T-helper 17 cell (primary cell): ENCODE data around the gene ALDH1L1. TPM values are rescaled to one million over a fixed set of nuclear protein-coding genes. Genes with fewer than 3 reads are reported as not detected.
A peak's percentile ranks its signal among the peaks of the same experiment; 100 is the strongest.

Source experiments
- ATAC-seq: fragments of 150-1000 bp; cut with Tn5 transposase; 2 replicates; pipeline ENCODE4 v1.10.0; 2021; ENCODE audit warnings: mild to moderate bottlenecking, moderate library complexity
- DNase-seq, 3 donors: peaks; one replicate each; pipeline versions ENCODE4 v3.0.0 to v3.0.0-alpha.2; 2020 to 2021
- H3K9me3 ChIP-seq: one replicate; pipeline ENCODE4 v1.7.0; 2013; ENCODE audit warnings: low read length, mild to moderate bottlenecking; ENCODE audit not compliant: control insufficient read depth, poor library complexity, severe bottlenecking
- H3K27ac Mint-ChIP-seq: one replicate; pipeline ENCODE4 v1.8.0; 2022; ENCODE audit warnings: mild to moderate bottlenecking, moderate library complexity, mixed read lengths
- H3K27me3 Mint-ChIP-seq: one replicate; pipeline ENCODE4 v1.8.0; 2022; ENCODE audit warnings: mixed read lengths
- H3K36me3 Mint-ChIP-seq: one replicate; pipeline ENCODE4 v1.8.0; 2022; ENCODE audit warnings: low read depth, mixed read lengths
- H3K4me1 Mint-ChIP-seq: one replicate; pipeline ENCODE4 v1.8.0; 2022; ENCODE audit warnings: mild to moderate bottlenecking, mixed read lengths
- H3K4me3 Mint-ChIP-seq: one replicate; pipeline ENCODE4 v1.8.0; 2022; ENCODE audit warnings: mild to moderate bottlenecking, moderate library complexity, mixed read lengths
- total RNA-seq, 4 donors: library from RNA in 2 of 4; stranded (reverse) in 2 of 4; gene quantifications; one replicate each; pipeline ENCODE4 v1.2.3 and lab custom pipeline; 2022 to 2026

ALDH1L1 gene
- total RNA-seq, 2 donors from 2014 or later: not detected

GRCh38 chr3:126205717-126206655, 25.6 kb upstream of the ALDH1L1 start:
- H3K36me3 Mint-ChIP-seq: peaks cover 4% of the 10 kb centered on the region
- peaks cover 45% of the 10 kb centered on the region for H3K27me3 Mint-ChIP-seq
- ATAC-seq (no peak), DNase-seq (no peak)
- H3K4me3 Mint-ChIP-seq: no peak overlapping the region
- no peak overlapping the region for H3K27ac Mint-ChIP-seq
- no peaks in the 10 kb centered on the region for H3K9me3 ChIP-seq
- peaks cover 2% of the 10 kb centered on the region for H3K4me1 Mint-ChIP-seq

- ATAC-seq: no peak
- no peak for DNase-seq
- Mint-ChIP-seq H3K4me3 (no peak overlapping the region), H3K4me1 (peaks cover 2% of the 10 kb centered on the region), H3K36me3 (peaks cover 4% of the 10 kb centered on the region), H3K27me3 (peaks cover 28% of the 10 kb centered on the region), H3K27ac (no peak overlapping the region)
- no peaks in the 10 kb centered on the region for H3K9me3 ChIP-seq
Observed at GRCh38 chr3:126202680-126203079, 22.3 kb upstream of the ALDH1L1 start.

- H3K27ac Mint-ChIP-seq: no peak overlapping the region
- H3K4me1 Mint-ChIP-seq: peaks cover 2% of the 10 kb centered on the region
- peaks cover 28% of the 10 kb centered on the region for H3K27me3 Mint-ChIP-seq
- peaks cover 4% of the 10 kb centered on the region for H3K36me3 Mint-ChIP-seq
- no peak for ATAC-seq
- H3K4me3 Mint-ChIP-seq: no peak overlapping the region
- DNase-seq: no peak
- H3K9me3 ChIP-seq: no peaks in the 10 kb centered on the region
Observed at GRCh38 chr3:126202276-126202675, 21.9 kb upstream of the ALDH1L1 start.

GRCh38 chr3:126201168-126201567, 20.8 kb upstream of the ALDH1L1 start:
- Mint-ChIP-seq H3K27me3 (peaks cover 28% of the 10 kb centered on the region), H3K27ac (no peak overlapping the region), H3K4me3 (no peak overlapping the region), H3K36me3 (peaks cover 4% of the 10 kb centered on the region), H3K4me1 (peaks cover 2% of the 10 kb centered on the region)
- ATAC-seq: no peak
- H3K9me3 ChIP-seq: no peaks in the 10 kb centered on the region
- no peak for DNase-seq

- no peak overlapping the region for H3K27ac Mint-ChIP-seq
Observed at GRCh38 chr3:126200534-126200933, 20.1 kb upstream of the ALDH1L1 start.

GRCh38 chr3:126199256-126199655, 18.9 kb upstream of the ALDH1L1 start:
- ATAC-seq (no peak), DNase-seq (no peak)
- H3K36me3 Mint-ChIP-seq: peaks cover 3% of the 10 kb centered on the region
- peaks cover 2% of the 10 kb centered on the region for H3K4me1 Mint-ChIP-seq
- H3K27ac Mint-ChIP-seq: no peak overlapping the region
- no peak overlapping the region for H3K4me3 Mint-ChIP-seq
- H3K27me3 Mint-ChIP-seq: peaks cover 28% of the 10 kb centered on the region
- no peaks in the 10 kb centered on the region for H3K9me3 ChIP-seq

More at GRCh38 chr3:126200534-126200933, 20.1 kb upstream of the ALDH1L1 start:
- Mint-ChIP-seq H3K4me1 (peaks cover 2% of the 10 kb centered on the region), H3K27me3 (peaks cover 28% of the 10 kb centered on the region), H3K36me3 (peaks cover 4% of the 10 kb centered on the region), H3K4me3 (no peak overlapping the region)
- no peak for DNase-seq
- no peak for ATAC-seq
- H3K9me3 ChIP-seq: no peaks in the 10 kb centered on the region

GRCh38 chr3:126197854-126198584, 17.6 kb upstream of the ALDH1L1 start:
- Mint-ChIP-seq H3K27me3 (peaks cover 24% of the 10 kb centered on the region), H3K4me3 (no peak overlapping the region), H3K27ac (no peak overlapping the region), H3K4me1 (peaks cover 2% of the 10 kb centered on the region), H3K36me3 (peaks cover 3% of the 10 kb centered on the region)
- peak; percentile 67 for ATAC-seq
- H3K9me3 ChIP-seq: no peaks in the 10 kb centered on the region
- DNase-seq: peak in 1 of 3 donors; percentile 11

GRCh38 chr3:126197343-126197742, 17.0 kb upstream of the ALDH1L1 start:
- no peak for DNase-seq
- Mint-ChIP-seq H3K4me3 (no peak overlapping the region), H3K27me3 (peaks cover 17% of the 10 kb centered on the region), H3K4me1 (peaks cover 2% of the 10 kb centered on the region), H3K36me3 (peaks cover 3% of the 10 kb centered on the region), H3K27ac (no peak overlapping the region)
- no peaks in the 10 kb centered on the region for H3K9me3 ChIP-seq
- ATAC-seq: no peak

- Mint-ChIP-seq H3K36me3 (peaks cover 3% of the 10 kb centered on the region), H3K4me3 (no peak overlapping the region), H3K27me3 (peaks cover 9% of the 10 kb centered on the region), H3K4me1 (no peaks in the 10 kb centered on the region), H3K27ac (no peak overlapping the region)
- no peak for ATAC-seq
- H3K9me3 ChIP-seq: no peaks in the 10 kb centered on the region
- no peak for DNase-seq
Observed at GRCh38 chr3:126194713-126195305, 14.4 kb upstream of the ALDH1L1 start.

GRCh38 chr3:126191246-126191645, 10.9 kb upstream of the ALDH1L1 start:
- DNase-seq (no peak), ATAC-seq (no peak)
- Mint-ChIP-seq H3K36me3 (peaks cover 3% of the 10 kb centered on the region), H3K27ac (no peak overlapping the region), H3K4me1 (peaks cover 3% of the 10 kb centered on the region), H3K4me3 (no peak overlapping the region), H3K27me3 (peaks cover 11% of the 10 kb centered on the region)
- no peaks in the 10 kb centered on the region for H3K9me3 ChIP-seq

- Mint-ChIP-seq H3K27ac (no peak overlapping the region), H3K36me3 (peaks cover 3% of the 10 kb centered on the region), H3K4me1 (peaks cover 3% of the 10 kb centered on the region), H3K4me3 (no peak overlapping the region), H3K27me3 (peaks cover 38% of the 10 kb centered on the region)
- DNase-seq (no peak), ATAC-seq (no peak)
- no peaks in the 10 kb centered on the region for H3K9me3 ChIP-seq
Observed at GRCh38 chr3:126187920-126188319, 7.5 kb upstream of the ALDH1L1 start.

- H3K4me1 Mint-ChIP-seq: peaks cover 3% of the 10 kb centered on the region
- peaks cover 47% of the 10 kb centered on the region for H3K27me3 Mint-ChIP-seq
- H3K4me3 Mint-ChIP-seq: no peak overlapping the region
- H3K9me3 ChIP-seq: no peaks in the 10 kb centered on the region
- DNase-seq (no peak), ATAC-seq (no peak)
- H3K36me3 Mint-ChIP-seq: peaks cover 3% of the 10 kb centered on the region
- H3K27ac Mint-ChIP-seq: no peak overlapping the region
Observed at GRCh38 chr3:126186749-126187148, 6.4 kb upstream of the ALDH1L1 start.

- no peak overlapping the region for H3K27ac Mint-ChIP-seq
- peaks cover 7% of the 10 kb centered on the region for H3K36me3 Mint-ChIP-seq
- H3K4me3 Mint-ChIP-seq: no peak overlapping the region
- DNase-seq: no peak
- H3K27me3 Mint-ChIP-seq: peaks cover 52% of the 10 kb centered on the region
- H3K9me3 ChIP-seq: no peaks in the 10 kb centered on the region
- ATAC-seq: no peak
- peaks cover 4% of the 10 kb centered on the region for H3K4me1 Mint-ChIP-seq
Observed at GRCh38 chr3:126186271-126186670, 5.9 kb upstream of the ALDH1L1 start.
